ENCODE results near the gene NR2C2.

DNA sequence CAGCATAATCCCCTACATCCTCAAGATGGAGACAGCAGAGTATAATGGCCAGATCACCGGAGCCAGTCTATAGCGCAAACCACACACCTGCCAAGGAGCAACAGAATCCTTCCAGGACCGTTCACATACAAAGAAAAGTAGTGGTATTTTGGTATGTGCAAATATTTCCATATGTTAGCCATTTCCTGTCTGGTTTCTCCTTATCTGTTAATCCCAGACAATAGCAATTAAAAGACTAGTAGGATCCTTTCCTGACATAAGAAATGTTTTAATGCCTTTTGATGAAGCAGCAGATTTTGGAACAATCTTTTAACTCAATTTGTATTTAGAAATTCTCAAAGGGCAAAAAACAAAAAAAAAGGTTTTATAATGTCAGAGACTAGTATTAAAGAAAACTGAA lies 95.6 kb downstream of the NR2C2 start:
- TF ChIP-seq CTCF (IDR thresholded peaks at IDR 0.05) (no peak), POLR2A (IDR thresholded peaks at IDR 0.05) (no peak), EP300 (IDR thresholded peaks at IDR 0.05; ENCODE audit: low read depth) (no peak)

Measured in transverse colon (tissue), 3 donors.